Osteoblast (primary cell): Measurements from ENCODE around the gene TPPP3. TPM values are rescaled to one million over a fixed set of nuclear protein-coding genes. Genes with fewer than 3 reads are reported as not detected.
"Not testable (repeated sequence)": the region's sequence is repeated elsewhere in the genome, so short reads cannot be mapped to it uniquely, and the experiment has no call there.

Experiments used
- DNase-seq: peaks from one replicate; pipeline ENCODE4 v3.0.0; 2011; ENCODE audit warnings: low spot score, mixed read lengths; ENCODE audit not compliant: insufficient read length; ENCODE audit errors: missing footprints
- H2AFZ ChIP-seq: 2 replicates; pipeline ENCODE4 v1.6.0; 2011; ENCODE audit warnings: mild to moderate bottlenecking, low read length
- H3K27ac ChIP-seq: 2 replicates; pipeline ENCODE4 v1.5.1; 2011; ENCODE audit warnings: mild to moderate bottlenecking, low read depth, low read length, moderate library complexity
- H3K27me3 ChIP-seq: 2 replicates; pipeline ENCODE4 v1.6.0; 2012; ENCODE audit warnings: mild to moderate bottlenecking, control low read depth, inconsistent platforms, low read length, moderate library complexity; ENCODE audit not compliant: insufficient read depth
- H3K36me3 ChIP-seq: 2 replicates; pipeline ENCODE4 v1.5.1; 2011; ENCODE audit warnings: mild to moderate bottlenecking, low read length, control low read depth, moderate library complexity; ENCODE audit not compliant: insufficient read depth
- H3K4me1 ChIP-seq: 2 replicates; pipeline ENCODE4 v1.5.1; 2011; ENCODE audit warnings: mild to moderate bottlenecking, low read length, control low read depth, moderate library complexity; ENCODE audit not compliant: insufficient read depth
- H3K4me2 ChIP-seq: 2 replicates; pipeline ENCODE4 v1.6.0; 2011; ENCODE audit warnings: mild to moderate bottlenecking, low read length; ENCODE audit not compliant: insufficient read depth
- H3K4me3 ChIP-seq: fragments of 200-600 bp; sonication (generic); 3 replicates; pipeline ENCODE4 v1.5.1; 2012; ENCODE audit warnings: mild to moderate bottlenecking, low read length, inconsistent platforms; ENCODE audit not compliant: insufficient read depth
- H3K79me2 ChIP-seq: 2 replicates; pipeline ENCODE4 v1.6.0; 2012; ENCODE audit warnings: mild to moderate bottlenecking, low read length, control low read depth, inconsistent platforms; ENCODE audit not compliant: insufficient read depth
- H3K9me3 ChIP-seq: 2 replicates; pipeline ENCODE4 v1.5.1; 2011; ENCODE audit warnings: low read depth, low read length, control low read depth
- H4K20me1 ChIP-seq: 2 replicates; pipeline ENCODE4 v1.6.0; 2012; ENCODE audit warnings: mild to moderate bottlenecking, low read length, control low read depth; ENCODE audit not compliant: insufficient read depth
- total RNA-seq: library from RNA; depleted of rRNA; stranded (reverse); fragments of >200 nt; gene quantifications from 2 replicates; pipeline ENCODE4 v1.2.3, GENCODE V29; 2012
- TF ChIP-seq, protein P1 (sequence below): IDR thresholded peaks from 2 replicates; pipeline ENCODE4 v1.5.1; 2011; ENCODE audit warnings: mild to moderate bottlenecking, low read depth, low read length, moderate library complexity; ENCODE audit errors: extremely low read depth

Gene TPPP3
- total RNA-seq, 1 donor = 0.72 TPM

DNA sequence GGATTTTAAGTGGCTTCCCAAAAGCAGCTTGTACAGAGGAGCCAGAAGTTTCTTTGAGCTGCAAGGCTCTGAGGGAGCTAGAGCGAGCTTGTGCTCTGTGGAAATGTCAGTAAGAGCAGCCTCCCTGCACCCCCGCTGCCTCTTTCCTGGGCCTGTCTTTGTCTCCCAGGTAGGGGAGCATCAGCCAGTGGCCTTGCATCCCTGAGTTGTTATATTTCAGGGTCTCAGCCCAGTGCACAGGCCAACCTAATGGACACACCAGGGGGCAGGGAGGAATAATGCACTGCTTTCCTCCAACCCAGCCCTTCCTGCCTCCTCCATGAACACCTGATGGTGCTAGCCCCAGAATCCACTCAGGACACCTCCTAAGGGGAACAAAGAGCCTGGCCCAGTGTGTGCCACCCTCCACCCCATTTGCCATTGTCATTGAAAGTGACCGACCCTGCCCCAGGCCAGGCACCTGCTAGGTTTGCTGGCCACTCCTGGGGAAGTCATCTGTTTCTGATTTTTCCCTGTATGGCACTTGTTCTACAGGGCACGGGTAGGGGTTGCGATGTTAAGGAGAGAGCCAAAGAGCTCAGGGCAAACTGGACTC is 6.3 kb downstream of the TPPP3 start:
- H2AFZ ChIP-seq = no peak overlapping the region
- no peaks in the 10 kb centered on the region for H3K36me3 ChIP-seq
- no peak overlapping the region for H3K4me3 ChIP-seq
- H3K27me3 ChIP-seq = peaks cover 21% of the 10 kb centered on the region
- H4K20me1 ChIP-seq = no peaks in the 10 kb centered on the region
- no peaks in the 10 kb centered on the region for H3K79me2 ChIP-seq
- H3K27ac ChIP-seq = no peak overlapping the region
- DNase-seq = peak; percentile 77
- TF ChIP-seq, protein P1, sequence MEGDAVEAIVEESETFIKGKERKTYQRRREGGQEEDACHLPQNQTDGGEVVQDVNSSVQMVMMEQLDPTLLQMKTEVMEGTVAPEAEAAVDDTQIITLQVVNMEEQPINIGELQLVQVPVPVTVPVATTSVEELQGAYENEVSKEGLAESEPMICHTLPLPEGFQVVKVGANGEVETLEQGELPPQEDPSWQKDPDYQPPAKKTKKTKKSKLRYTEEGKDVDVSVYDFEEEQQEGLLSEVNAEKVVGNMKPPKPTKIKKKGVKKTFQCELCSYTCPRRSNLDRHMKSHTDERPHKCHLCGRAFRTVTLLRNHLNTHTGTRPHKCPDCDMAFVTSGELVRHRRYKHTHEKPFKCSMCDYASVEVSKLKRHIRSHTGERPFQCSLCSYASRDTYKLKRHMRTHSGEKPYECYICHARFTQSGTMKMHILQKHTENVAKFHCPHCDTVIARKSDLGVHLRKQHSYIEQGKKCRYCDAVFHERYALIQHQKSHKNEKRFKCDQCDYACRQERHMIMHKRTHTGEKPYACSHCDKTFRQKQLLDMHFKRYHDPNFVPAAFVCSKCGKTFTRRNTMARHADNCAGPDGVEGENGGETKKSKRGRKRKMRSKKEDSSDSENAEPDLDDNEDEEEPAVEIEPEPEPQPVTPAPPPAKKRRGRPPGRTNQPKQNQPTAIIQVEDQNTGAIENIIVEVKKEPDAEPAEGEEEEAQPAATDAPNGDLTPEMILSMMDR = no peak
- H3K4me2 ChIP-seq = no peak overlapping the region
- no peaks in the 10 kb centered on the region for H3K9me3 ChIP-seq
- H3K4me1 ChIP-seq = no peaks in the 10 kb centered on the region

DNA sequence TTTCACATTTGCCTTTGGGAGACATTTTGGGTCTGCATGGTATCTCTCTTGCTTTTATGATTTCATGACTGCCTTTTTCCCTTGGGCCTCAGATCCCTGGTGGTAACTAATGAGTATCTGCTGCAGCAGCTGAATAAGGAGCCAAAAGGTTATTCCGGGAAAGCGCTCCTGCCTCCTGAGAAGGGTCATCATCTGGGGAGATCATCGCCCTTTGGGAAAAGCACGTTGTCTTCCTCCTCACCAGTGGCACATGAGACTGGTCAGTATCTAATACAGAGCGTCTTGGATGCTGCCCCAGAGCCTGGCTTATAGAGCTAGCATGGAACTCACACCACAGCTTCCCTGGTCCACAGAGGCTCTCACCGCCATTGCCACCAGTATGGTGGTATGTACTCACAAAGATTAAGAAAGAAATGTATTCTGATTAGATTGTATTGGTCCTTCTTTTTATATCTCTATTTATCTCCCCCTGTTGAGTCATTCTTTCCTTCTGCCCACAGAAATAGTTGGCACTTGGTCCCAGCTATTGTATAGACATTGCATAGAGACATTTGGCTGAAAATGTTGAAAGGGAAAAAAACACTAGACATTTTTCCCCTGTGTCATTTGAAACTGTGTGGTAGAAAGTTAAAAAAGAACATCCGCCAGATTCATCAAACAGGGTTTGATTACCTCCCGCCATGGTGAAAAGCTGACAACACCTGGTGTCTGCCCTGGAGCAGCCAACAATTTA is 8.4 kb downstream of the TPPP3 start:
- Histone ChIP-seq H3K79me2 (no peaks in the 10 kb centered on the region), H4K20me1 (no peaks in the 10 kb centered on the region), H3K27ac (no peak overlapping the region), H3K4me3 (no peak overlapping the region), H3K27me3 (peaks cover 21% of the 10 kb centered on the region), H2AFZ (no peak overlapping the region), H3K4me1 (no peaks in the 10 kb centered on the region), H3K4me2 (no peak overlapping the region), H3K36me3 (no peaks in the 10 kb centered on the region), H3K9me3 (no peaks in the 10 kb centered on the region)
- peak; percentile 67 for DNase-seq
- TF ChIP-seq, protein P1 = no peak

DNA sequence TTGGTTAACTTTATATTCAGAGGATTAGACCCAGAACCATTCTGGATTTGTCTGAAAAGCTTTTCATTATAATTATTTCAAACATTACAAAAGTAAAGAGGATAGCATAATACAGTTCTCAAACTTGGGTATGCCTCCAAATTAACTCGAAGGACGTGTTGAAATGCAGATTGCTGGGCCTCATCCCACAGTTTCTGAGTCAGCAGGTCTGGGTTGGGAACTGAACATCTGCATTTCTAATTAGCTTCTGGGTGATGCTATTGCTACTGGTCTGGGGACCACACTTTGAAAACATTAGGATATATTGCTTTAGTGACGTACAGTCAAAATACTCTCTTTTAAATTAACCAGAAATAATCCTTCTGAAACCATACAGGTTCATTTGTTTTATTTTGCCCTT is 10.0 kb downstream of the TPPP3 start:
- peaks cover 19% of the 10 kb centered on the region for H3K27me3 ChIP-seq
- no peak overlapping the region for H3K27ac ChIP-seq
- H3K79me2 ChIP-seq = no peaks in the 10 kb centered on the region
- no peak for DNase-seq
- TF ChIP-seq, protein P1 = no peak
- H3K36me3 ChIP-seq = no peaks in the 10 kb centered on the region
- no peaks in the 10 kb centered on the region for H3K9me3 ChIP-seq
- no peak overlapping the region for H3K4me3 ChIP-seq
- no peaks in the 10 kb centered on the region for H3K4me1 ChIP-seq
- H2AFZ ChIP-seq = no peak overlapping the region
- H3K4me2 ChIP-seq = no peak overlapping the region
- H4K20me1 ChIP-seq = no peaks in the 10 kb centered on the region

DNA sequence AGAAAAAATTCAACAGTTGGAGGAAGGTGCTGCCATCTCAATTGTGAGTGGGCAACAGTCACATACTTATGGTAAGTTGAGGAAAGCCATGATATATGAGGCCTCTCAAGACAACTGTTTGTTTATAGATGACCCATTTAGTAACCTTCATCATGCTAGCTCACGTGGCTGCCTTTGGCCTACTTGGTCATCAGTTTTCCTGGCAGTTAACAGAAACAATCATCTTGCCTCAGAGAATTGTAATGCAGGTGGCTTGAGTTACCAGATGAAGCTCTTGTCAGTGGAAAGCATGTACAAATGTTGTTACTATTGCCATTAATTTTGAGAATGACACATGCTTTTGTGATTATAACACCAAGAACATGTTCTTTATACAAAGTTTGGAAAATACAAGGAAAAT is 14.7 kb downstream of the TPPP3 start:
- Histone ChIP-seq H3K9me3 (no peaks in the 10 kb centered on the region), H3K79me2 (no peaks in the 10 kb centered on the region), H3K27me3 (peaks cover 4% of the 10 kb centered on the region), H3K4me2 (no peak overlapping the region), H2AFZ (no peak overlapping the region), H3K4me1 (no peaks in the 10 kb centered on the region), H3K4me3 (no peak overlapping the region), H3K27ac (no peak overlapping the region), H3K36me3 (no peaks in the 10 kb centered on the region), H4K20me1 (no peaks in the 10 kb centered on the region)
- TF ChIP-seq, protein P1 = no peak
- peak; percentile 29 for DNase-seq

DNA sequence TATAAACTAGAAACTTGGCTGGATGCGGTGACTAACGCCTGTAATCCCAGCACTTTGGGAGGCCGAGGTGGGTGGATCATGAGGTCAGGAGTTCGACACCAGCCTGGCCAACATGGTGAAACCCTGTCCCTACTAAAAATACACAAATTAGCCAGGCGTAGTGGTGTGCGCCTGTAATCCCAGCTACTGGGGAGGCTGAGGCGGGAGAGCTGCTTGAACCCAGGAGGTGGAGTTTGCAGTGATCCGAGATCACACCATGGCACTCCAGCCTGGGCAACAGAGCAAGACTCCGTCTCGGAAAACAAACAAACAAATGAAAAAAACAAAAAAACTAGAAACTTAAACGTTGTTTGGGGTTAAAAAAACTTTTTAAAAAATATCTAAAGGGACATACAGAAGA is 17.3 kb downstream of the TPPP3 start:
- not testable (repeated sequence) for H4K20me1 ChIP-seq, H3K27me3 ChIP-seq, H3K36me3 ChIP-seq, H3K4me3 ChIP-seq, H3K4me1 ChIP-seq, H3K79me2 ChIP-seq, H3K9me3 ChIP-seq, H2AFZ ChIP-seq, DNase-seq, H3K4me2 ChIP-seq, H3K27ac ChIP-seq
